Liver (tissue), 9 donors: ENCODE measurements around the gene CAVIN1. TPM values are rescaled to one million over a fixed set of nuclear protein-coding genes. Genes with fewer than 3 reads are reported as not detected.

ENCODE experiments used
- DNase-seq: peaks from one replicate; pipeline ENCODE4 v3.0.0-alpha.2; 2017; ENCODE audit warnings: low spot score
- H3K27ac ChIP-seq, 2 donors: one replicate each; pipeline ENCODE4 v1.7.0; 2013; ENCODE audit warnings: inconsistent platforms in 2 of 2, low read length in 2 of 2, control low read depth in 1 of 2, low read depth in 1 of 2, mild to moderate bottlenecking in 1 of 2
- H3K27me3 ChIP-seq, 4 donors: one replicate each; pipeline versions ENCODE4 v1.6.1 to v1.7.0; 2013; ENCODE audit warnings: low read length in 3 of 4, inconsistent platforms in 1 of 4, mild to moderate bottlenecking in 1 of 4, moderate library complexity in 1 of 4; ENCODE audit not compliant: control insufficient read depth in 4 of 4, insufficient read depth in 4 of 4
- H3K36me3 ChIP-seq, 4 donors: one replicate each; pipeline versions ENCODE4 v1.6.1 to v1.7.0; 2013; ENCODE audit warnings: low read length in 3 of 4, mild to moderate bottlenecking in 3 of 4, low read depth in 1 of 4, moderate library complexity in 1 of 4; ENCODE audit not compliant: control insufficient read depth in 4 of 4, insufficient read depth in 3 of 4
- H3K4me1 ChIP-seq, 4 donors: one replicate each; pipeline versions ENCODE4 v1.6.1 to v1.7.0; 2013; ENCODE audit warnings: low read length in 3 of 4, mild to moderate bottlenecking in 3 of 4, moderate library complexity in 1 of 4; ENCODE audit not compliant: control insufficient read depth in 4 of 4, insufficient read depth in 4 of 4
- H3K4me3 ChIP-seq, 3 donors: one replicate each; pipeline versions ENCODE4 v1.6.1 to v1.7.0; 2013; ENCODE audit warnings: low read length in 3 of 3, control low read depth in 1 of 3, low read depth in 1 of 3, mild to moderate bottlenecking in 1 of 3
- H3K9ac ChIP-seq, 2 donors: one replicate each; pipeline ENCODE4 v1.7.0; 2013; ENCODE audit warnings: low read length in 2 of 2, mild to moderate bottlenecking in 2 of 2, moderate library complexity in 2 of 2, control low read depth in 1 of 2, low read depth in 1 of 2
- H3K9me3 ChIP-seq, 4 donors: one replicate each; pipeline versions ENCODE4 v1.6.1 to v1.7.0; 2013; ENCODE audit warnings: low read length in 3 of 4; ENCODE audit not compliant: control insufficient read depth in 4 of 4
- CTCF ChIP-seq: fragments of 150-350 bp; IDR thresholded peaks from 2 replicates; pipeline ENCODE4 v1.5.1; 2017; ENCODE audit warnings: improper control_type of control experiment, low read depth, low read length; ENCODE audit not compliant: missing input control
- FOXA2 ChIP-seq: IDR thresholded peaks from 2 replicates; pipeline ENCODE4 v1.6.1; 2016; ENCODE audit warnings: antibody characterized with exemption
- GABPA ChIP-seq, 2 donors: IDR thresholded peaks in 1 of 2; conservative IDR thresholded peaks in 1 of 2; 2 replicates each; pipeline ENCODE4 v1.6.1; 2016; ENCODE audit warnings: antibody characterized with exemption in 2 of 2, mild to moderate bottlenecking in 1 of 2, moderate library complexity in 1 of 2
- HNF4A ChIP-seq, 2 donors: conservative IDR thresholded peaks; 2 replicates each; pipeline ENCODE4 v1.6.1; 2016; ENCODE audit warnings: antibody characterized with exemption in 2 of 2, mild to moderate bottlenecking in 2 of 2
- HNF4G ChIP-seq: IDR thresholded peaks from 2 replicates; pipeline ENCODE4 v1.6.1; 2016; ENCODE audit warnings: antibody characterized with exemption
- JUND ChIP-seq, 2 donors: IDR thresholded peaks; 2 replicates each; pipeline ENCODE4 v1.6.1; 2016; ENCODE audit warnings: antibody characterized with exemption in 2 of 2
- RAD21 ChIP-seq, 2 donors: IDR thresholded peaks; 2 replicates each; pipeline ENCODE4 v1.6.1; 2016; ENCODE audit warnings: antibody characterized with exemption in 2 of 2, mild to moderate bottlenecking in 2 of 2
- RXRA ChIP-seq, 2 donors: IDR thresholded peaks; 2 replicates each; pipeline ENCODE4 v1.6.1; 2017 to 2018; ENCODE audit warnings: antibody characterized with exemption in 2 of 2, mild to moderate bottlenecking in 1 of 2
- SP1 ChIP-seq: IDR thresholded peaks from 2 replicates; pipeline ENCODE4 v1.6.1; 2018; ENCODE audit warnings: antibody characterized with exemption, mild to moderate bottlenecking
- TAF1 ChIP-seq: conservative IDR thresholded peaks from 2 replicates; pipeline ENCODE4 v1.6.1; 2016; ENCODE audit warnings: antibody characterized with exemption, mild to moderate bottlenecking
- YY1 ChIP-seq: IDR thresholded peaks from 2 replicates; pipeline ENCODE4 v1.6.1; 2016; ENCODE audit warnings: antibody characterized with exemption, mild to moderate bottlenecking
- WGBS: extraction: QIAGEN DNeasy Blood & Tissue Kit; methylation state at CpG from one replicate; pipeline ENCODE4 v1.1.7; 2013; 5-methylcytosine and 5-hydroxymethylcytosine counted together
- polyA plus RNA-seq, 2 donors: library from polyadenylated mRNA; stranded (reverse) in 1 of 2; unstranded in 1 of 2; fragments of 200-250 nt in 1 of 2; fragments of >200 nt in 1 of 2; fragmentation: Nextera tagmentation in 1 of 2; extraction: Ambion mirVana in 1 of 2; gene quantifications; one replicate each; pipeline versions ENCODE4 v1.2.1 to v1.2.3, GENCODE V29; 2013 to 2015
- total RNA-seq, 2 donors: library from RNA; depleted of rRNA; stranded (reverse); fragments of >200 nt; gene quantifications; one replicate each; pipeline ENCODE4 v1.2.3, GENCODE V29; 2014
- TF ChIP-seq, protein P1 (sequence below): IDR thresholded peaks from 2 replicates; pipeline ENCODE4 v1.6.1; 2016; ENCODE audit warnings: antibody characterized with exemption
- TF ChIP-seq, protein P2 (sequence below): IDR thresholded peaks from 2 replicates; pipeline ENCODE4 v1.6.1; 2016; ENCODE audit warnings: antibody characterized with exemption
- donor health status: healthy.
- donor health status: healthy.
- donor health status: healthy.
- donor health status: healthy.
- donor health status: healthy.

CAVIN1 gene
- total and polyA plus RNA-seq, 4 donors: 6.5 to 27.0 (median 14.4) TPM

GRCh38 chr17:42423766-42424165 lies 710 bp upstream of the CAVIN1 start (continued):
- no peak for TF ChIP-seq CTCF
- no peak for TF ChIP-seq GABPA (IDR thresholded peaks at IDR 0.05 in 1 of 2, conservative IDR thresholded peaks at IDR 0.05 in 1 of 2)
- TF ChIP-seq, protein P1, sequence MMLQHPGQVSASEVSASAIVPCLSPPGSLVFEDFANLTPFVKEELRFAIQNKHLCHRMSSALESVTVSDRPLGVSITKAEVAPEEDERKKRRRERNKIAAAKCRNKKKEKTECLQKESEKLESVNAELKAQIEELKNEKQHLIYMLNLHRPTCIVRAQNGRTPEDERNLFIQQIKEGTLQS: no peak
- no peak for TF ChIP-seq SP1
- no peak for TF ChIP-seq RXRA (IDR thresholded peaks at IDR 0.05)
- no peak for TF ChIP-seq RAD21 (IDR thresholded peaks at IDR 0.05)

- H3K9me3 ChIP-seq: no peaks in the 10 kb centered on the region
- peaks cover 4 to 12% (median 8%) of the 10 kb centered on the region in 4 donors for H3K4me1 ChIP-seq
- H3K9ac ChIP-seq: peak overlapping the region in 1 of 2 donors; percentile 69
- no peaks in the 10 kb centered on the region for H3K36me3 ChIP-seq
- WGBS: 3% methylated on average over 44 of the region's 44 CpGs
- H3K27ac ChIP-seq: peak overlapping the region; percentile 70 to 74
- H3K27me3 ChIP-seq: peaks cover 0 to 4% (median 0%) of the 10 kb centered on the region in 4 donors
- peak overlapping the region; percentile 22 to 57 (median 46) for H3K4me3 ChIP-seq
- DNase-seq: no peak
- TF ChIP-seq TAF1: no peak
- no peak for TF ChIP-seq SP1
- TF ChIP-seq JUND (IDR thresholded peaks at IDR 0.05): no peak
- TF ChIP-seq HNF4A (conservative IDR thresholded peaks at IDR 0.05): no peak
- no peak for TF ChIP-seq FOXA2
- TF ChIP-seq RAD21 (IDR thresholded peaks at IDR 0.05): no peak
- no peak for TF ChIP-seq GABPA (IDR thresholded peaks at IDR 0.05 in 1 of 2, conservative IDR thresholded peaks at IDR 0.05 in 1 of 2)
- no peak for TF ChIP-seq YY1
- TF ChIP-seq, protein P1: no peak
- TF ChIP-seq RXRA (IDR thresholded peaks at IDR 0.05): no peak
- TF ChIP-seq, protein P2, sequence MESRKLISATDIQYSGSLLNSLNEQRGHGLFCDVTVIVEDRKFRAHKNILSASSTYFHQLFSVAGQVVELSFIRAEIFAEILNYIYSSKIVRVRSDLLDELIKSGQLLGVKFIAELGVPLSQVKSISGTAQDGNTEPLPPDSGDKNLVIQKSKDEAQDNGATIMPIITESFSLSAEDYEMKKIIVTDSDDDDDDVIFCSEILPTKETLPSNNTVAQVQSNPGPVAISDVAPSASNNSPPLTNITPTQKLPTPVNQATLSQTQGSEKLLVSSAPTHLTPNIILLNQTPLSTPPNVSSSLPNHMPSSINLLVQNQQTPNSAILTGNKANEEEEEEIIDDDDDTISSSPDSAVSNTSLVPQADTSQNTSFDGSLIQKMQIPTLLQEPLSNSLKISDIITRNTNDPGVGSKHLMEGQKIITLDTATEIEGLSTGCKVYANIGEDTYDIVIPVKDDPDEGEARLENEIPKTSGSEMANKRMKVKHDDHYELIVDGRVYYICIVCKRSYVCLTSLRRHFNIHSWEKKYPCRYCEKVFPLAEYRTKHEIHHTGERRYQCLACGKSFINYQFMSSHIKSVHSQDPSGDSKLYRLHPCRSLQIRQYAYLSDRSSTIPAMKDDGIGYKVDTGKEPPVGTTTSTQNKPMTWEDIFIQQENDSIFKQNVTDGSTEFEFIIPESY: no peak
Observed at GRCh38 chr17:42422412-42422957, 571 bp downstream of the CAVIN1 start.

GRCh38 chr17:42421507-42422338 lies 1.3 kb downstream of the CAVIN1 start:
- TF ChIP-seq HNF4G: no peak
- Histone ChIP-seq H3K36me3 (no peaks in the 10 kb centered on the region), H3K27me3 (peaks cover 0 to 4% (median 0%) of the 10 kb centered on the region in 4 donors), H3K9me3 (no peaks in the 10 kb centered on the region), H3K9ac (peak overlapping the region in 1 of 2 donors; percentile 6), H3K4me1 (peaks cover 4 to 12% (median 8%) of the 10 kb centered on the region in 4 donors), H3K4me3 (peak overlapping the region in 2 of 3 donors; percentile 22 to 57), H3K27ac (peak overlapping the region; percentile 70 to 74)
- WGBS: 15% methylated on average over 59 of the region's 59 CpGs
- no peak for DNase-seq
